Medulla oblongata (tissue), 1 donor: ENCODE measurements around the gene TNS4.

ENCODE experiments used
- DNase-seq: peaks from one replicate; pipeline ENCODE4 v3.0.0-alpha.2; 2015; ENCODE audit errors: extremely low spot score

TNS4 gene

GRCh38 chr17:40491486-40491885 lies 9.9 kb downstream of the TNS4 start:
- no peak for DNase-seq

- no peak for DNase-seq
Observed at GRCh38 chr17:40490982-40491381, 10.4 kb downstream of the TNS4 start.

GRCh38 chr17:40490289-40490853 lies 11.1 kb downstream of the TNS4 start:
- DNase-seq: peak; percentile 82

GRCh38 chr17:40487371-40488020 lies 13.9 kb downstream of the TNS4 start:
- DNase-seq: no peak

GRCh38 chr17:40486522-40487370 lies 14.7 kb downstream of the TNS4 start:
- no peak for DNase-seq

GRCh38 chr17:40485851-40486521 lies 15.4 kb downstream of the TNS4 start:
- no peak for DNase-seq

GRCh38 chr17:40484973-40485530 lies 16.4 kb downstream of the TNS4 start:
- no peak for DNase-seq

GRCh38 chr17:40484285-40484972 lies 17.0 kb downstream of the TNS4 start:
- DNase-seq: no peak

- no peak for DNase-seq
Observed at GRCh38 chr17:40483679-40484078, 17.7 kb downstream of the TNS4 start.

- DNase-seq: no peak
Observed at GRCh38 chr17:40482722-40483121, 18.7 kb downstream of the TNS4 start.

- no peak for DNase-seq
Observed at GRCh38 chr17:40481106-40481505, 20.3 kb downstream of the TNS4 start.

GRCh38 chr17:40480501-40481003 lies 20.9 kb downstream of the TNS4 start:
- DNase-seq: no peak

GRCh38 chr17:40479754-40480480 lies 21.5 kb downstream of the TNS4 start:
- no peak for DNase-seq

GRCh38 chr17:40478486-40478885 lies 22.9 kb downstream of the TNS4 start:
- no peak for DNase-seq

- no peak for DNase-seq
Observed at GRCh38 chr17:40477796-40478195, 23.6 kb downstream of the TNS4 start.

- DNase-seq: no peak
Observed at GRCh38 chr17:40475234-40475908, 26.1 kb downstream of the TNS4 start.

GRCh38 chr17:40474419-40475002 lies 26.9 kb downstream of the TNS4 start:
- DNase-seq: no peak

GRCh38 chr17:40473573-40474365 lies 27.7 kb downstream of the TNS4 start:
- DNase-seq: no peak
